Gastroesophageal sphincter (tissue), 3 donors: ENCODE results near the gene PRCP.

Experiments
- CTCF ChIP-seq, 4 experiments: fragments of 200-600 bp in 2 of 4; fragments of 450-650 bp in 2 of 4; sonication (generic) in 1 of 4; IDR thresholded peaks; one replicate each; pipeline ENCODE4 v1.5.1; 2017 to 2019; ENCODE audit warnings: antibody characterized with exemption in 4 of 4, mild to moderate bottlenecking in 2 of 4, moderate library complexity in 2 of 4
- POLR2A ChIP-seq, 2 donors: fragments of 450-650 bp; IDR thresholded peaks; one replicate each; pipeline ENCODE4 v1.6.1; 2017; ENCODE audit warnings: antibody characterized with exemption in 2 of 2, mild to moderate bottlenecking in 2 of 2, moderate library complexity in 1 of 2

- TF ChIP-seq CTCF (IDR thresholded peaks at IDR 0.05) (no peak), POLR2A (IDR thresholded peaks at IDR 0.05) (no peak)
Observed at GRCh38 chr11:82829101-82829500, 71.1 kb downstream of the PRCP start.
